Sciatic nerve (tissue), 2 donors: ENCODE data around the gene TM4SF4. TPM values are rescaled to one million over a fixed set of nuclear protein-coding genes. Genes with fewer than 3 reads are reported as not detected.

Source experiments
- ATAC-seq: fragments of 200-7000 bp; cut with Tn5 transposase; one replicate; pipeline ENCODE4 v1.9.1; 2020; ENCODE audit warnings: mild to moderate bottlenecking, moderate library complexity
- DNase-seq: peaks from one replicate; pipeline ENCODE4 v3.0.0-alpha.2; 2020; ENCODE audit warnings: low spot score
- intact Hi-C: fragments of 100-400 bp; cut with DNase I; formaldehyde crosslinking; loops from one replicate; pipeline ENCODE4 v1.14.2; 2022
- total RNA-seq: library from RNA; stranded (reverse); fragmentation: NEBNext Ultra II Directional; extraction: Animal tissue kit (Norgen Biotek cat#: 25700); gene quantifications from one replicate; pipeline ENCODE4 v1.2.1, GENCODE V29; 2021
- donor health status: DM: no; HTN: no; CAD: no.
- donor health status: DM: no; HTN: no; CAD: no.

TM4SF4 gene
- total RNA-seq, 1 donor from 2014 or later, result not detected

GRCh38 chr3:149475451-149476060 lies 1.1 kb downstream of the TM4SF4 start:
- ATAC-seq (no peak), DNase-seq (no peak)
- intact Hi-C loops, result loop anchor here (10.0 kb wide), 1 partner anchor 51 kb away; no protein-coding TSS in a partner anchor

- intact Hi-C loops, result loop anchor here (10.0 kb wide), 1 partner anchor 51 kb away; no protein-coding TSS in a partner anchor
- ATAC-seq, result no peak
- no peak for DNase-seq
Observed at GRCh38 chr3:149476225-149476624, 1.7 kb downstream of the TM4SF4 start.

- peak; percentile 84 for ATAC-seq
- intact Hi-C loops, result loop anchor here (10.0 kb wide), 1 partner anchor 55 kb away; no protein-coding TSS in a partner anchor
- no peak for DNase-seq
Observed at GRCh38 chr3:149479621-149480325, 5.3 kb downstream of the TM4SF4 start.

GRCh38 chr3:149480326-149481017 lies 6.0 kb downstream of the TM4SF4 start:
- ATAC-seq, result peak; percentile 97
- intact Hi-C loops, result no loop called here
- DNase-seq, result peak; percentile 90

DNA sequence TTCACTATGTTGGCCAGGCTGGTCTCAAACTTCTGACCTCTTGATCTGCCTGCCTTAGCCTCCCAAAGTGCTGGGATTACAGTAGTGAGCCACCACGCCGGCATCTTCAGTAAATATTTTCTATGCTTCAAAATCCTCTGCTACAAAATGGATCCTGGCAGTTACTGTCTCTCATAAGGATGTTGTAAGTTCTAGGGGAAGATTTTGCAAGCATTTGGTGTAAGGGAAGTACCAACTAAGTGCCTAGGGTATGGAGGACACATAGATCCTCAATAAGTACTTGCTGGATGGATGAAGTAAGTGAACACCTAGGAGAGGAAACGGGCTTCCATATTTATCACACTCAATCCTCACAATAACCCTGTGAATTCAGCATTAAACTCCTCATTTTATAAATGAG lies 6.6 kb downstream of the TM4SF4 start:
- no peak for ATAC-seq
- intact Hi-C loops, result no loop called here
- DNase-seq, result no peak

GRCh38 chr3:149481491-149481890 lies 7.0 kb downstream of the TM4SF4 start:
- DNase-seq (no peak), ATAC-seq (no peak)
- intact Hi-C loops, result no loop called here

DNA sequence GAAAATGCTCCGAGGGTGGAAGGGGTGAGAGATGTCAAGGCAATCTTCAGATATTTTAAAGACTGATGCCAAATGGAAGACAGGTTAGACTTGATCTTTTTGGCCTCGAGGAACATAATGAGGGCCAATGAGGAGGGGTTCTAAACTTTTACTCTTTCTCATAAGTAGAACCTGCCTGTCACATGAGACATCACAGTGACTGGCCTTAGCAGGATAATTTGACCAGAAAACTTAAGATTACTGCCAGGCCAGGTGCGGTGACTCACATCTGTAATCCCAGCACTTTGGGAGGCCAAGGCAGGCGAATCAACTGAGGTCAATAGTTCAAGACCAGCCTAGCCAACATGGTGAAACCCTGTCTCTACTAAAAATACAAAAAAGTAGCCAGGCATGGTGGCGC lies 12.2 kb downstream of the TM4SF4 start:
- ATAC-seq (no peak), DNase-seq (no peak)
- intact Hi-C loops, result no loop called here

- intact Hi-C loops, result no loop called here
- DNase-seq (no peak), ATAC-seq (no peak)
Observed at GRCh38 chr3:149487598-149488197, 13.2 kb downstream of the TM4SF4 start.

GRCh38 chr3:149489060-149489690 lies 14.7 kb downstream of the TM4SF4 start:
- ATAC-seq, result peak; percentile 51
- intact Hi-C loops, result no loop called here
- DNase-seq, result no peak

- ATAC-seq (no peak), DNase-seq (no peak)
- intact Hi-C loops, result no loop called here
Observed at GRCh38 chr3:149490260-149490971, 15.9 kb downstream of the TM4SF4 start.

DNA sequence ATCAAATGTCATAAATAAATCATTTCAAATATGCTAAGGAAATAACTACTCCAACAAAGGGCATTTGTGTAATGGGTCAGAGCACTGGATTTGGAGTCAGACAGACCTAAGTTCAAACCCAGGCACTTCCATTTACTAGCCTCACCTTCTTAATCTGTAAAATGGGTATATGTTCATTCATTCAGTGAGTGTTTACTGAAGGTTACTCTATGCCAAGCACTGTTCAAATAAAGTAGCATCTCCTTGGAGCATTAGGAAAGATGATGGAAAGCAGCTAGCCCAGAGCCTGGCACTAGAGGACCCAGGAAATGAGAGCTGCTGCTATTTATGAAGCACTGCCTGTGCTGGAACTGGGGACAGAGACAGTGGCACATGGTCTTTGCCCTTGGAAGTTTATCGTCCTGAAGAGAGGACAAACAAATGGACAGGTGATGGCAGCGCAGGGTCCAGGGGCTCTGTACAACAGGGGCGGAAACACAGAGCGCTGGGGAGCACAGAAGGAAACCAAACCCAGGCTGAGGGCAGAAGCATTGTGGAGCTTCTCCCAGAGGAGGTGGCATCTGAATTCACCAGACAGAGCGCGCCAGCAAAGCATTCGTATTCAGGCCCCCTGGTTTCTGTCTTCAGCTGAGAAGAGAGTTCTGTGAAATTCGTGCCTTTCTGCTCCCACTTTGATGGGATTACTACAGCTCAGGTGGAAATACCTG lies 19.0 kb downstream of the TM4SF4 start:
- ATAC-seq, result no peak
- no peak for DNase-seq
- intact Hi-C loops, result no loop called here

- DNase-seq (peak; percentile 85), ATAC-seq (peak; percentile 77)
- intact Hi-C loops, result no loop called here
Observed at GRCh38 chr3:149494022-149494758, 19.7 kb downstream of the TM4SF4 start.

DNA sequence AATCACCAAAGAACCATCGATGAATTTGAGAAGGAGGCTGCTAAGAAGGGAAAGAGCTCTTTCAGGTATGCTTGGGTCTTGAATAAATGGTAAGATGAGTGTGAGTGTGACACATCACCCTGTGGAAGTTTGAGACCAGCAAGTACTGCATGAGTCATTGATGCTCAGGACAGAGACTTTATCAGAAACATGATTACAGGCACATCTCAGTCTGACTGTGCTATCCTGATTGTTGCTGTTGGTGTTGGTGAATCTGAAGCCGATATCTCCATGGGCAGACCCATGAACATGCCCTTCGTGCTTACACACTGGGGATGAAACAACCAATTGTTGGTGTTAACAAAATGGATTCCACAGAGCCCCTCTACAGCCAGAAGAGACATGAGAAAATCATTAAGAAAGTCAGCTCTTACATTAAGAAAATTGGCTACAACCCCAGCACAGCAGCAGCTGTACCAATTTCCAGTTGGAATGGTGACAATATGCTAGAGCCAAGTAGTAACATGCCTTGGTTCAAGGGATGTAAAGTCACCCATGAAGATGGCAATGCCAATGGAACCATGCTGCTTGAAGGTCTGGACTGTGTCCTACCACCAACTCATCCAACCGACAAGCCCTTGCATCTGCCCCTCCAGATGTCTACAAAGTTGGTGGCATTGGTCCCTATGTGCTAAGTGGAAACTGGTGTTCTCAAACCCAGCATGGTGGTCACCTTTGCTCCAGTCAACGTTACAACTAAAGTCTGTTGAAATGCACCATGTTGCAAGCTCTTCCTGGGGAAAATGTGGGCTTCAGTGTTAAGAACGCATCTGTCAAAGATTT lies 20.5 kb downstream of the TM4SF4 start:
- intact Hi-C loops, result no loop called here
- peak; percentile 9 for ATAC-seq

DNA sequence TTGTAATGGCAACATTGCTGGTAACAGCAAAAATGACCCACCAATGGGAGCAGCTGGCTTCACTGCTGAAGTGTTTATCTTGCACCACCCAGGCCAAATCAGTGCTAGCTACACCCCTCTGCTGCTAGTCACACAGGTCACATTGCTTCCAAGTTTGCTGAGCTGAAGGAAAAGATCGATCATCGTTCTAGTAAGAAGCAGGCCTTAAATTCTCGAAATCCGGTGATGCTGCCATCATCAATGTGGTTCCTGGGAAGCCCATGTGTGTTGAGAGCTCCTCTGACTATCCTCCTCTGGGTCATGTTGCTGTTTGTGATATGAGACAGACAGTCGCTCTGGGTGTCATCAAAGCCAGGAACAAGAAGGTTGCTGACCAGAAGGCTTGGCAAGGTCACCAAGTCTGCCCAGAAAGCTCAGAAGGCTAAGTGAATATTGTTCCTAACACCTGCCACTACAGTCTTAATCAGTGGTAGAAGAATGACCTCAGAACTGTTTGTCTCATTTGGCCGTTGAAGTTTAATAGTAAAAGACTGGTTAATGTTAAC lies 21.2 kb downstream of the TM4SF4 start:
- no peak for DNase-seq
- peak; percentile 21 for ATAC-seq
- intact Hi-C loops, result no loop called here

More for the DNA sequence above, 20.5 kb downstream of the TM4SF4 start:
- no peak for DNase-seq

DNA sequence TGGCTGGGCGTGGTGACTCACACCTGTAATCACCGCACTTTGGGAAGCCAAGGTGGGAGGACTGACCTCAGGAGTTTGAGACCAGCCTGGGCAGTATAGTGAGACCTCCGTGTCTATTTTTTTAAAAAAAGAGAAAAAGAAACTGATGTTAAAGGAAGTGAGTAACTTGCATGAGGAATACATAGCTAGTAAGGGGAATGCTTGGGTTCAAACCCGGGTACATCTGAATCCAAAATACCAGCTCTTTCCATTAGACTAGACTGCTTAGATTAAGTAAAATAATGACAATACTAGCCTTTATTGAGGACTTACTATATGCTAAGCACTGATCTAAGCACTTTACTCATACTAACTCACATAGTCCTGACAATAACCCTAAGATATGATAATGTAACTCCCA lies 22.4 kb downstream of the TM4SF4 start:
- intact Hi-C loops, result no loop called here

GRCh38 chr3:149497966-149498670 lies 23.6 kb downstream of the TM4SF4 start:
- intact Hi-C loops, result no loop called here
- ATAC-seq, result no peak

More for the DNA sequence above, 22.4 kb downstream of the TM4SF4 start:
- ATAC-seq (no peak), DNase-seq (no peak)

More at GRCh38 chr3:149497966-149498670, 23.6 kb downstream of the TM4SF4 start:
- no peak for DNase-seq
